IMR-90 (cell line): ENCODE measurements around the gene DLGAP4. TPM values are rescaled to one million over a fixed set of nuclear protein-coding genes. Genes with fewer than 3 reads are reported as not detected.

Experiments used
- ATAC-seq: fragments of 200-7000 bp; cut with Tn5 transposase; 2 replicates; pipeline ENCODE4 v1.9.1; 2020; ENCODE audit warnings: low read depth, mild to moderate bottlenecking, moderate library complexity
- BruUV-seq: library from RNA; stranded (reverse); fragments of 400-500 nt; replicated peaks from 2 replicates; lab custom pipeline; 2021; lab: Mats Ljungman, UMichigan
- CTCF ChIA-PET: fragments of 300-600 bp; formaldehyde crosslinking; extraction: SDS; loops from one replicate; lab custom pipeline; 2021; ENCODE audit warnings: antibody characterized with exemption; lab: Yijun Ruan, JAX
- POLR2A ChIA-PET: fragments of 300-600 bp; sonication (Branson Sonifier 250); formaldehyde crosslinking; loops from one replicate; lab custom pipeline; 2022; ENCODE audit warnings: antibody characterized with exemption; ENCODE audit not compliant: unreplicated experiment; lab: Charles Lee
- DNase-seq: peaks from one replicate; pipeline ENCODE4 v3.0.0; 2013
- H2AFZ ChIP-seq: replicated peaks from 2 replicates; pipeline ENCODE3; 2013; ENCODE audit warnings: low read length, mild to moderate bottlenecking; ENCODE audit not compliant: poor library complexity
- H2AK5ac ChIP-seq: 2 replicates; pipeline ENCODE4 v1.6.1; 2013; ENCODE audit warnings: low read depth, low read length, inconsistent platforms
- H2AK9ac ChIP-seq: replicated peaks from 2 replicates; pipeline ENCODE3; 2013; ENCODE audit warnings: mild to moderate bottlenecking, low read depth, low read length, moderate library complexity; ENCODE audit not compliant: poor library complexity
- H2BK120ac ChIP-seq: 2 replicates; pipeline ENCODE4 v1.6.1; 2013; ENCODE audit warnings: low read depth, low read length, inconsistent platforms
- H2BK15ac ChIP-seq: 3 replicates; pipeline ENCODE4 v1.6.1; 2013; ENCODE audit warnings: low read depth, low read length, inconsistent platforms
- H2BK20ac ChIP-seq: 2 replicates; pipeline ENCODE4 v1.6.1; 2013; ENCODE audit warnings: low read depth, mild to moderate bottlenecking, inconsistent platforms, low read length, moderate library complexity
- H2BK5ac ChIP-seq: 2 replicates; pipeline ENCODE4 v1.6.1; 2013; ENCODE audit warnings: mild to moderate bottlenecking, low read depth, low read length, inconsistent platforms; ENCODE audit not compliant: poor library complexity, severe bottlenecking
- H3K14ac ChIP-seq: replicated peaks from 2 replicates; pipeline ENCODE4 v1.6.1; 2013; ENCODE audit warnings: low read depth, low read length, inconsistent platforms
- H3K18ac ChIP-seq: 2 replicates; pipeline ENCODE4 v1.6.1; 2013; ENCODE audit warnings: low read depth, low read length, control low read depth
- H3K23ac ChIP-seq: 2 replicates; pipeline ENCODE4 v1.6.1; 2013; ENCODE audit warnings: low read depth, low read length, inconsistent platforms
- H3K27ac ChIP-seq: 2 replicates; pipeline ENCODE4 v1.5.1; 2013; ENCODE audit warnings: mild to moderate bottlenecking, control low read depth, low read length; ENCODE audit not compliant: insufficient read depth
- H3K27me3 ChIP-seq: 2 replicates; pipeline ENCODE4 v1.6.1; 2013; ENCODE audit warnings: low read length; ENCODE audit not compliant: control insufficient read depth, insufficient read depth
- H3K36me3 ChIP-seq: 2 replicates; pipeline ENCODE4 v1.6.1; 2013; ENCODE audit warnings: low read length, mixed read lengths; ENCODE audit not compliant: control insufficient read depth, insufficient read depth
- H3K4ac ChIP-seq: 2 replicates; pipeline ENCODE4 v1.6.1; 2013; ENCODE audit warnings: low read depth, low read length, inconsistent platforms
- H3K4me1 ChIP-seq: 2 replicates; pipeline ENCODE4 v1.6.1; 2013; ENCODE audit warnings: low read length, mixed read lengths; ENCODE audit not compliant: control insufficient read depth, insufficient read depth
- H3K4me2 ChIP-seq: 2 replicates; pipeline ENCODE4 v1.6.1; 2013; ENCODE audit warnings: low read depth, mild to moderate bottlenecking, control low read depth, low read length, moderate library complexity
- H3K4me3 ChIP-seq: 2 replicates; pipeline ENCODE4 v1.5.1; 2013; ENCODE audit warnings: low read depth, mild to moderate bottlenecking, control low read depth, low read length, moderate library complexity; ENCODE audit not compliant: insufficient read depth
- H3K56ac ChIP-seq: 2 replicates; pipeline ENCODE4 v1.6.1; 2013; ENCODE audit warnings: low read length, inconsistent platforms; ENCODE audit not compliant: insufficient read depth; ENCODE audit errors: extremely low read depth
- H3K79me1 ChIP-seq, 2 experiments: 2 replicates each; pipeline ENCODE4 v1.6.1; 2013; ENCODE audit warnings: low read length in 2 of 2, inconsistent platforms in 1 of 2, low read depth in 1 of 2
- H3K9ac ChIP-seq: 2 replicates; pipeline ENCODE4 v1.6.1; 2013; ENCODE audit warnings: low read depth, low read length, control low read depth
- H3K9me1 ChIP-seq: 2 replicates; pipeline ENCODE4 v1.6.1; 2013; ENCODE audit warnings: low read length, inconsistent platforms; ENCODE audit not compliant: insufficient read depth
- H3K9me3 ChIP-seq: 2 replicates; pipeline ENCODE4 v1.6.1; 2013; ENCODE audit warnings: low read length; ENCODE audit not compliant: control insufficient read depth, insufficient read depth
- H4K20me1 ChIP-seq: 2 replicates; pipeline ENCODE4 v1.6.1; 2013; ENCODE audit warnings: low read length, inconsistent platforms; ENCODE audit not compliant: insufficient read depth
- H4K5ac ChIP-seq: 2 replicates; pipeline ENCODE4 v1.6.1; 2013; ENCODE audit warnings: mild to moderate bottlenecking, low read depth, low read length, control low read depth
- H4K8ac ChIP-seq, 2 experiments: 2 replicates each; pipeline ENCODE4 v1.6.1; 2013; ENCODE audit warnings: low read depth in 2 of 2, low read length in 2 of 2, control low read depth in 1 of 2, inconsistent platforms in 1 of 2
- H4K91ac ChIP-seq: 2 replicates; pipeline ENCODE4 v1.6.1; 2013; ENCODE audit warnings: low read depth, low read length, inconsistent platforms; ENCODE audit not compliant: insufficient read depth
- CEBPB ChIP-seq: IDR thresholded peaks from 2 replicates; pipeline ENCODE4 v1.6.1; 2012; ENCODE audit warnings: low read depth, low read length, improper control_type of control experiment
- CHD1 ChIP-seq: IDR thresholded peaks from 2 replicates; pipeline ENCODE4 v1.6.1; 2012; ENCODE audit warnings: low read depth, low read length, improper control_type of control experiment
- FOS ChIP-seq: fragments of 150-350 bp; IDR thresholded peaks from 2 replicates; pipeline ENCODE4 v1.6.1; 2016; ENCODE audit warnings: low read depth, low read length
- POLR2A ChIP-seq: IDR thresholded peaks from 2 replicates; pipeline ENCODE4 v1.6.1; 2012; ENCODE audit warnings: mild to moderate bottlenecking, low read depth, low read length
- RAD21 ChIP-seq: IDR thresholded peaks from 2 replicates; pipeline ENCODE4 v1.6.1; 2012; ENCODE audit warnings: low read length, improper control_type of control experiment
- RCOR1 ChIP-seq: IDR thresholded peaks from 2 replicates; pipeline ENCODE4 v1.6.1; 2012; ENCODE audit warnings: mild to moderate bottlenecking, low read length, improper control_type of control experiment; ENCODE audit not compliant: insufficient replicate concordance
- RFX5 ChIP-seq: IDR thresholded peaks from 2 replicates; pipeline ENCODE4 v1.8.0; 2012; ENCODE audit warnings: low read depth, mild to moderate bottlenecking, low read length, moderate library complexity
- SMC3 ChIP-seq: fragments of 150-350 bp; IDR thresholded peaks from 2 replicates; pipeline ENCODE4 v1.6.1; 2016; ENCODE audit warnings: low read depth, mild to moderate bottlenecking, antibody characterized with exemption, low read length, moderate library complexity
- whole genome bisulfite sequencing, 2 experiments: methylation state at CpG; one replicate each; pipeline versions ENCODE4 v1.1.5 to v1.1.7; 2013; ENCODE audit warnings: missing lambda C conversion rate in 2 of 2; ENCODE audit not compliant: insufficient read length in 1 of 2; ENCODE audit errors: extremely low coverage in 2 of 2; 5-methylcytosine and 5-hydroxymethylcytosine counted together
- dilution Hi-C: fragments of 300-500 bp; cut with HindIII; formaldehyde crosslinking; loops from one replicate; pipeline ENCODE4 v1.14.3; 2018; ENCODE audit warnings: low sequenced_read_pairs; ENCODE audit not compliant: unreplicated experiment
- in situ Hi-C: fragments of 300-500 bp; cut with MboI; formaldehyde crosslinking; loops from 3 replicates; pipeline ENCODE4 v1.14.3; 2019; ENCODE audit warnings: low sequenced_read_pairs, inconsistent platforms, mixed read lengths
- intact Hi-C: fragments of 100-400 bp; cut with micrococcal nuclease; formaldehyde crosslinking; loops from 2 replicates; pipeline ENCODE4 v1.10.0; 2022
- polyA plus RNA-seq, 3 experiments: library from polyadenylated mRNA; depleted of rRNA; stranded (reverse); fragments of >200 nt; gene quantifications; 2 replicates each; pipeline ENCODE4 v1.2.3, GENCODE V29; 2012; ENCODE audit warnings: low replicate concordance in 1 of 3
- total RNA-seq: library from RNA; depleted of rRNA; stranded (reverse); fragments of >200 nt; gene quantifications from 2 replicates; pipeline ENCODE4 v1.2.3, GENCODE V29; 2012
- TF ChIP-seq, protein P1 (sequence below): conservative IDR thresholded peaks from 2 replicates; pipeline ENCODE4 v1.5.1; 2012; ENCODE audit warnings: mild to moderate bottlenecking, low read depth, low read length, improper control_type of control experiment
- TF ChIP-seq, protein P2 (sequence below): fragments of 150-350 bp; IDR thresholded peaks from 2 replicates; pipeline ENCODE4 v1.6.1; 2017; ENCODE audit warnings: mild to moderate bottlenecking, antibody characterized with exemption, low read length, low read depth

DLGAP4 gene
- total and polyA plus RNA-seq, 2 of the 4 experiments (the other 2 are of a cell fraction) = 32.3 to 73.2 TPM

DNA sequence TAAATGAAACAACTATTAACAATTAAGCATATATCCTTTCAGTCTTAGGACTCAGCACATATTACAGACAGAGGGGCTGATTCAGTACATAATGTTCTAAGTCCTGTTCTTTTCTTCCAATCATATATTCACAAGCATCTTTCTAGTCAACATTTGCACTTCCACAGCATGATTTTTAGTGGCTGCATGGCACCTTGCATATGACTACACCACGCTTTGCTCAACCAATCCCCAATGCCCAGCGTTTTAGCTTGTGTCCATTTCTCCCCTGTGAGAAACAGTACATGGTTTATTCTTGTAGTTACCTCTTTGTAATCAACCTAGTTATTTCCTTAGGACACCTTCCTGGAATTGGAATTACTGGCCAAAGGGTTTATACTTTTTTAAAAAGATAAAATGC lies 36.6 kb upstream of the DLGAP4 start:
- Histone ChIP-seq H4K8ac (no peak overlapping the region), H3K79me1 (no peaks in the 10 kb centered on the region), H2AK5ac (no peak overlapping the region), H4K20me1 (no peaks in the 10 kb centered on the region), H3K9me1 (no peaks in the 10 kb centered on the region), H3K4me2 (no peak overlapping the region), H2AK9ac (no peak overlapping the region), H3K4me1 (no peaks in the 10 kb centered on the region), H3K9me3 (no peaks in the 10 kb centered on the region), H3K4ac (no peak overlapping the region), H3K23ac (no peak overlapping the region), H3K56ac (no peak overlapping the region), H2BK20ac (no peak overlapping the region), H3K36me3 (no peaks in the 10 kb centered on the region), H3K27ac (no peak overlapping the region), H2BK5ac (no peak overlapping the region), H2AFZ (no peak overlapping the region), H3K27me3 (peaks cover 45% of the 10 kb centered on the region), H3K4me3 (no peak overlapping the region), H3K18ac (no peak overlapping the region), H4K91ac (no peak overlapping the region), H3K9ac (no peak overlapping the region), H3K14ac (no peak overlapping the region), H2BK15ac (no peak overlapping the region), H4K5ac (no peak overlapping the region), H2BK120ac (no peak overlapping the region)
- ChIA-PET CTCF (no interaction called here), POLR2A (no interaction called here)
- intact Hi-C loops = no loop called here
- TF ChIP-seq, protein P1, sequence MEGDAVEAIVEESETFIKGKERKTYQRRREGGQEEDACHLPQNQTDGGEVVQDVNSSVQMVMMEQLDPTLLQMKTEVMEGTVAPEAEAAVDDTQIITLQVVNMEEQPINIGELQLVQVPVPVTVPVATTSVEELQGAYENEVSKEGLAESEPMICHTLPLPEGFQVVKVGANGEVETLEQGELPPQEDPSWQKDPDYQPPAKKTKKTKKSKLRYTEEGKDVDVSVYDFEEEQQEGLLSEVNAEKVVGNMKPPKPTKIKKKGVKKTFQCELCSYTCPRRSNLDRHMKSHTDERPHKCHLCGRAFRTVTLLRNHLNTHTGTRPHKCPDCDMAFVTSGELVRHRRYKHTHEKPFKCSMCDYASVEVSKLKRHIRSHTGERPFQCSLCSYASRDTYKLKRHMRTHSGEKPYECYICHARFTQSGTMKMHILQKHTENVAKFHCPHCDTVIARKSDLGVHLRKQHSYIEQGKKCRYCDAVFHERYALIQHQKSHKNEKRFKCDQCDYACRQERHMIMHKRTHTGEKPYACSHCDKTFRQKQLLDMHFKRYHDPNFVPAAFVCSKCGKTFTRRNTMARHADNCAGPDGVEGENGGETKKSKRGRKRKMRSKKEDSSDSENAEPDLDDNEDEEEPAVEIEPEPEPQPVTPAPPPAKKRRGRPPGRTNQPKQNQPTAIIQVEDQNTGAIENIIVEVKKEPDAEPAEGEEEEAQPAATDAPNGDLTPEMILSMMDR = no peak
- no peak for TF ChIP-seq FOS
- TF ChIP-seq RFX5 = no peak
- no peak for TF ChIP-seq POLR2A
- no peak for TF ChIP-seq CEBPB
- TF ChIP-seq RAD21 = no peak
- TF ChIP-seq, protein P2, sequence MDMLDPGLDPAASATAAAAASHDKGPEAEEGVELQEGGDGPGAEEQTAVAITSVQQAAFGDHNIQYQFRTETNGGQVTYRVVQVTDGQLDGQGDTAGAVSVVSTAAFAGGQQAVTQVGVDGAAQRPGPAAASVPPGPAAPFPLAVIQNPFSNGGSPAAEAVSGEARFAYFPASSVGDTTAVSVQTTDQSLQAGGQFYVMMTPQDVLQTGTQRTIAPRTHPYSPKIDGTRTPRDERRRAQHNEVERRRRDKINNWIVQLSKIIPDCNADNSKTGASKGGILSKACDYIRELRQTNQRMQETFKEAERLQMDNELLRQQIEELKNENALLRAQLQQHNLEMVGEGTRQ = no peak
- no peak for TF ChIP-seq RCOR1
- TF ChIP-seq CHD1 = no peak
- TF ChIP-seq SMC3 = no peak
- DNase-seq (no peak), ATAC-seq (no peak)
- 50% methylated on average over 1 of the region's 2 CpGs; no CpG with 5 or more reads in 1 of the 2 experiments for WGBS, 2 experiments
- dilution Hi-C loops = no loop called here
- in situ Hi-C loops = no loop called here
- BruUV-seq = no TSS peak
